ENCODE data around the gene SPEF1.

The SPEF1 gene

GRCh38 chr20:3802524-3803239, 21.4 kb upstream of the SPEF1 start:
- H3K79me2 ChIP-seq (ENCODE audit: insufficient read depth, low read length): no peaks in the 10 kb centered on the region
- no peaks in the 10 kb centered on the region for H4K20me1 ChIP-seq (ENCODE audit: insufficient read depth, low read length)
- H3K4me2 ChIP-seq (ENCODE audit: low read length): no peak overlapping the region
- no peak overlapping the region for H2AFZ ChIP-seq (ENCODE audit: low read length)
- TF ChIP-seq CTCF (IDR thresholded peaks at IDR 0.05; ENCODE audit: low read length) (no peak), EZH2 (IDR thresholded peaks at IDR 0.05; ENCODE audit: borderline replicate concordance, low read length) (no peak)
- H3K9ac ChIP-seq (ENCODE audit: low read length): no peak overlapping the region
- H3K4me3 ChIP-seq (ENCODE audit: low read depth, low read length, poor library complexity, severe bottlenecking): no peak overlapping the region
- no peaks in the 10 kb centered on the region for H3K9me3 ChIP-seq (ENCODE audit: low read length)
- H3K27me3 ChIP-seq (ENCODE audit: insufficient read depth, low read length): no peaks in the 10 kb centered on the region
- no peak overlapping the region for H3K27ac ChIP-seq (ENCODE audit: low read depth, low read length, poor library complexity, severe bottlenecking)
- no peaks in the 10 kb centered on the region for H3K9me2 ChIP-seq (ENCODE audit: low read depth, low read length)
- H3K36me3 ChIP-seq (ENCODE audit: insufficient read depth, low read length): peaks cover 65% of the 10 kb centered on the region
- peaks cover 38% of the 10 kb centered on the region for H3K4me1 ChIP-seq (ENCODE audit: insufficient read depth, low read length, severe bottlenecking)
- H3F3A ChIP-seq (ENCODE audit: insufficient read depth, low read length): no peaks in the 10 kb centered on the region

- Histone ChIP-seq H3K36me3 (ENCODE audit: insufficient read depth, low read length) (peaks cover 65% of the 10 kb centered on the region), H3K9me2 (ENCODE audit: low read depth, low read length) (no peaks in the 10 kb centered on the region), H3K9ac (ENCODE audit: low read length) (no peak overlapping the region), H3K27ac (ENCODE audit: low read depth, low read length, poor library complexity, severe bottlenecking) (no peak overlapping the region), H3K4me1 (ENCODE audit: insufficient read depth, low read length, severe bottlenecking) (peaks cover 35% of the 10 kb centered on the region), H4K20me1 (ENCODE audit: insufficient read depth, low read length) (no peaks in the 10 kb centered on the region), H2AFZ (ENCODE audit: low read length) (no peak overlapping the region), H3F3A (ENCODE audit: insufficient read depth, low read length) (no peaks in the 10 kb centered on the region), H3K27me3 (ENCODE audit: insufficient read depth, low read length) (no peaks in the 10 kb centered on the region), H3K9me3 (ENCODE audit: low read length) (no peaks in the 10 kb centered on the region), H3K79me2 (ENCODE audit: insufficient read depth, low read length) (0 out of 2 replicates have a peak, but pooled peaks cover 3% of the 10 kb centered on the region), H3K4me3 (ENCODE audit: low read depth, low read length, poor library complexity, severe bottlenecking) (no peak overlapping the region), H3K4me2 (ENCODE audit: low read length) (no peak overlapping the region)
- TF ChIP-seq EZH2 (IDR thresholded peaks at IDR 0.05; ENCODE audit: borderline replicate concordance, low read length): no peak
- no peak for TF ChIP-seq CTCF (IDR thresholded peaks at IDR 0.05; ENCODE audit: low read length)
These were observed 20.6 kb upstream of the SPEF1 start for GRCh38 chr20:3801846-3802245.

GRCh38 chr20:3801299-3801698, 20.1 kb upstream of the SPEF1 start:
- Histone ChIP-seq H3K9ac (ENCODE audit: low read length) (no peak overlapping the region), H3K4me1 (ENCODE audit: insufficient read depth, low read length, severe bottlenecking) (peaks cover 35% of the 10 kb centered on the region), H3F3A (ENCODE audit: insufficient read depth, low read length) (no peaks in the 10 kb centered on the region), H3K27me3 (ENCODE audit: insufficient read depth, low read length) (no peaks in the 10 kb centered on the region), H3K9me3 (ENCODE audit: low read length) (no peaks in the 10 kb centered on the region), H2AFZ (ENCODE audit: low read length) (no peak overlapping the region), H3K4me3 (ENCODE audit: low read depth, low read length, poor library complexity, severe bottlenecking) (no peak overlapping the region), H3K79me2 (ENCODE audit: insufficient read depth, low read length) (0 out of 2 replicates have a peak, but pooled peaks cover 6% of the 10 kb centered on the region), H3K27ac (ENCODE audit: low read depth, low read length, poor library complexity, severe bottlenecking) (no peak overlapping the region), H3K9me2 (ENCODE audit: low read depth, low read length) (no peaks in the 10 kb centered on the region), H4K20me1 (ENCODE audit: insufficient read depth, low read length) (no peaks in the 10 kb centered on the region), H3K4me2 (ENCODE audit: low read length) (no peak overlapping the region), H3K36me3 (ENCODE audit: insufficient read depth, low read length) (peaks cover 64% of the 10 kb centered on the region)
- no peak for TF ChIP-seq EZH2 (IDR thresholded peaks at IDR 0.05; ENCODE audit: borderline replicate concordance, low read length)
- TF ChIP-seq CTCF (IDR thresholded peaks at IDR 0.05; ENCODE audit: low read length): no peak
